ENCODE measurements around the gene GULP1.

Gene GULP1

GRCh38 chr2:188381614-188382013, 89.9 kb downstream of the GULP1 start:
- DNase-seq, result no peak

DNA sequence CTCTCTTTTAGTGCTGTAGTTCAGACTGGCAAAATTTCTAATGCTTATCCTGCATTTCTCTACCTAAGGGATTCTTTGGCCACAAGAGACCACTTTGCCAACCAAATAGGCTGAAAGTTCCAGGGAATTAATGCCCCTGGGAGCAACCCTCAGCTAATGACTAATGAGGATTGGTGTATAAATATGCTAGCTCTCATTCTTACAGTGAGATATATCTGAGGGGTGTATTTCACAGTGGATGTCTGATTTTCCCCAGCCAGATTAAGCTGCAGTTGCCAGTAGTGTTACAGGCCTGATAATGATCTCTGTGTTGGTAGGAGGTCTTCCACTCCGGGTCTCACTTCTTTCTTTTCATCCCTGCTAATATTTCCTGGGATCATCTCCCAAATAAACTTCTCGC, 90.4 kb downstream of the GULP1 start:
- no peak for DNase-seq

DNA sequence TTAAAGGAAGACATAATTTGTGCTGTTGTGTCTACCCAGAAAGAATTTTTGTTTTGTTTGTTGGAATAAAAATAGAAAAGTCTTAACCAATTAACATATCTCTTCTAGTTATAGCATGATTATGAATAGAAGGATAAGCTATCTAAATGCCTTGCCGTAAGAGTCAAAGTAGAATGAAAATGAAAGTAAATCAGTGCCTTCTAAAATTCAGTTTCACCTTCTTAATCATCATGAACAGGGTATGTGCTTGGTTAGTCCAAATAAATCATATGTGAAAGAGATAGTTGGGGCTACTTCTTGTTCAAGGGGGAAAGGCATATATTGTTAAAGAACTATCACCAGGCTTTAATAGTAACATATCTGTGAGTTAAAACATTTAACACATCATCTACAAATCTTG, 91.5 kb downstream of the GULP1 start:
- no peak for DNase-seq

DNA sequence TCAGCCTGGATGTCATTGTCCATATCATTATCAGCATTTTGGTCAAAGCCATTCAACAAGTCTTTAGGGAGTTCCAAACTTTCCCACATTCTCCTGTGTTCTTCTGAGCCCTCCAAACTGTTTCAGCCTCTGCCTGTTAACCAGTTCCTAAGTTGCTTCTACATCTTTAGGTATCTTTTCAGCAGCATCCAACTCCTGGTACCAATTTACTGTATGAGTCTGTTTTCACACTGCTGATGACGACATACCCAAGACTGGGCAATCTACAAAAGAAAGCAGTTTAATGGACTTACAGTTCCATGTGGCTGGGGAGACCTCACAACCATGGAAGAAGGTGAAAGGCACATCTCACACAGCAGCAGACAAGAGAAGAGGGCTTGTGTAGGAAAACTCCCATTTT, 94.2 kb downstream of the GULP1 start:
- DNase-seq, result no peak

DNA sequence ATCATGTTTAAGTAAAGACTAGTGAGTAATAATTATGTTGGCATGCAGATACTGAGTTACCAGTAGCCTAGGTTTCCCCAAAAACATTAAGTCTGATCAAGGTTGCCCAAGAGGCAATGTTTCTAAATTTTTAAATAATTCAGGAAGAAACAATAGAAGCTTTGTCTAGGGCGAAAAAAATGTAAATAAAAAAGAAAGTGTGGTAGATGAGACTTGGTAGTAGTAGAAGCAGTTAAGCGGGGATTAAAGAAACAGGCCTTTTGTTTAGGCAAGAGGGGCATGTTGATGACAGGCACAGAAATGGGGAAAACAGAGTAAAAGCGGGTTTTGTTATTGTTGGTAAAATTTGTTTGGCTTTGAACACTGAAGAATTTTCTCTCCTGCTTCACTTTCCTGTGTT, 97.2 kb downstream of the GULP1 start:
- no peak for DNase-seq

GRCh38 chr2:188391354-188391753, 99.7 kb downstream of the GULP1 start:
- DNase-seq, result no peak

GRCh38 chr2:188394931-188395472, 103.3 kb downstream of the GULP1 start:
- DNase-seq, result no peak

DNA sequence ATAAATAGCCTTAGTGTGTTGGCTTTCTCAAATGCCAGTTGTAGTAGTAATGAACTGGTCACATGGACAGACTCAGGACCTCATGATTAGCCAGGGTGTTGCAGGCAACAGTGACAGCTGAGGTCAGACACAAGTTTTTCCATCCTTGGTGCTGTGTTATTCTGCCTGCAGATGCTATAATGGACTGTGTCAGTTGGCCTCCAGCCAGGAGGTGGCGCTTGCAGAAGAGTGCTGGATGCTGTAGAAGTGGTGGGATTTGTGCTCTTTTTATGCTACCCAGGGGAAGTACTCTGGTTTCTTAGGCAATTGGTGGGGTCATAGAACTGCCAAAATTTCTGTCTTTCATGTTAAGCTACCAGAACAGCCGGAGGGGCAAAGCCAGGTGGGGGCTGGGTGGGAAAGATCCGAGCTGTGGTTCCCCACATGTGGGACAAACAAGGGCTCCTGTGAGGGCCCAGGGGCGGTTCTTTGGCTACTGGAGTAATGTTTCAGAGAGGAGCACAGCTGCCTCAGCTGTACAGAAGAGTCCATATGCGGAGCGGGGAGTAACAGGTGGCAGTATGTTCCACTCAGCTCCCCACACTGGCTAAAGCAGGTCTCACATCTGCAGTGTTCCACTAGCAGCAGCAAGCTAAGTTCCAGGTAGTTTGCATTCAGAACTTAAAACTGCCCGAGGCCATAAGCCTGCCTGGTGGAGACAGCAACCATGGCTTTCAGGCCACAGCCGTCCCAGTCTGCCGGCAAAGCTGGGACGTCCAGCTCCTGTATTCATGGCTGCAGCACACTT, 104.4 kb downstream of the GULP1 start:
- no peak for DNase-seq

- DNase-seq, result no peak
Measured at GRCh38 chr2:188399159-188399558, 107.5 kb downstream of the GULP1 start.

GRCh38 chr2:188403676-188404075, 112.0 kb downstream of the GULP1 start:
- DNase-seq, result no peak

DNA sequence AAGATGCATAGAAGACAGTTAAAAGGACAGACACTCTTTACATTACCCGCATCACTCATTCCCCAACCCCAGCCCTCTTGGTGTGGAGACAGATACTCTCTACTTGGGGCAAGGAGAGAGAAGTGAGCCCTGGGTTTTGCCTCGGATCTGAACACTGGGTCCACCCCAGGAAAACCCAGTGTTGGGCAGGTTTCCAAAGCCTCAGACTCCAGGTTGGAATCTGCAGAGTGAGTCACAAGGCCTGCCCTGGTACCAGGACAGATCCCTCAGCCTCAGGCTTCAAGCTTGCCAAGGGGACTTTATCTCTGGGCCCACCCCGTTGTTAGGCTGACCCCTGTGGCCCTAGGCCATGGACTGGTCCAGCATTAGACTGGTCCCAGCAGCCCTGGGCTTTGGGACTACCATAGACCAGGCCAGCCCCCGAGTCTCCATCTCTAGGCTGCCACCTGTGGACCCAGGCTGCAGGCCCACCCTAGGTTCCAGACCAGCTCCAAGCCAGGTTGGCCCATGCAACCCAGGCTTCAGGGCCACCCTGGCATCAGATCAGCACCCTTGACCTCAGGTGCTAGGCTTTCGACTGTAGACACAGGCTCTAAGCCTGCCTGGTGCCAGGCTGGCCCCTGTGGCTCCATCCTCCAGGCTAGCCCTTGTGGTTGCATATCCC, 112.8 kb downstream of the GULP1 start:
- DNase-seq, result no peak

GRCh38 chr2:188406414-188406813, 114.7 kb downstream of the GULP1 start:
- DNase-seq, result no peak

DNA sequence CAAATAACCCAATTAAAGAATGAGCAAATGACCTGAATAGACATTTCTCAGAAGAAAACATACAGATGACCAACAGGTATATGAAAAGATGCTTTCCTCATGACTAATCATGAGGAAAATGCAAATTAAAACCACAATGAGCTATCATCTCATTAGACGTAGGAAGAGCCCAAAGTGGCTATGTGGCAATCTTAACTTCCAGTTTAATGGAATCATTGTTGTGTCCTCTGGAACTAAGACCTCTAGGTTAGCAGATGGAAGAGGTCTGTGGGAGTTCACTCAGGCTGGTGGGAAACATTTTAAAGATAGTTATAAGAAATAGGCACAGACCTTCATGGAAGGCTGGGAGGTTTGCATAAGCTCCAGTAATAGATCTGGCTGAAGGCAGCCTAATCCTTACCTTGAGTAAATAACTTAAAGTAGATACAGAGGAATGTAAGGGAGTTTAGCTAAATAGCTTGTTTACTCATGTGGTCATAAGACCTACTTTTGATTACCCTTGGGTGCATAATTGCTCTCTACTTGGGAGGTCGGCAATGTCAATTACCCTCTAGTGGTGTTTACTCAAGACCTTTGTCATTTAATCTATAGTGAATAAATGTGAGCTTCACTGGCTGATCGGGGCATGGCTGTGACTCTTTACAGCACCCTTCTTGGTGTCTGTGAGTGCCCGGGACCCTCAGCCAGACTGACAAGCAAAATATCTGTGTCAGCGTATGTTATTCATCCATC, 119.0 kb downstream of the GULP1 start:
- no peak for DNase-seq

DNA sequence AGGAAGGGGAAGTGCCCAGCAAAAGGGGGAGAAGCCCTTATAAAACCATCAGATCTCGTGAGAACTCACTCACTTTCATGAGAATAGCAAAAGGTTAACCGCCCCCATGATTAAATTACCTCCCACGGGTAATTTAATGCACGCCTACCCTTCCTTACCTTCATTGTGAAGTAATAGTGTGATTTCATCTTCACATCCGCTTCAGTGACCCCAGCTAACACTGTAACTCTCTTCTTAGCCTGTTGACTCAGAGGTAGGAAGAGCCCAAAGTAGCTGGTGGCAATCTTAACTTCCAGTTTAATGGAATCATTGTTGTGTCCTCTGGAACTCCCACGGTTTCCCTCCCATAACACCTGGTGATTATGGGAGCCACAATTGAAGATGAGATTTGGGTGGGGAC, 120.5 kb downstream of the GULP1 start:
- DNase-seq, result no peak

DNA sequence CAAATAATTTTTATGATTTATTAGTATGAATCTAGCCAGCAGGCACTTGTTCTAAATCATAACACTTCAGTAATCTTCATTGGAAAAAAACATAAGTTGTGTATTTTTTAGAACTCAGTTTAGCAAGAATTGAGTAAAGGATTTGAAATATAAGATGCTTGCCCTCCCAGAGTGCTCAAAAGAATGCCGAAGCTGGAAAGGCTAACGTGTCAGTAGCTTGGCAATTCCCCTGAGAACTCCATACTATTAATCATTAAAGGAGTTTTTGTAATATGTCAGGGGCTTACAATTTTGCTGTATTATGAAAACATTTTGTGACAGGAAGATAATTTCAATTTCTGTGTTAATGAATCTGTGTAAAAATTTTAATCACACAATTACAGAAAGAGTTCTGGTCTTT, 122.7 kb downstream of the GULP1 start:
- no peak for DNase-seq

DNA sequence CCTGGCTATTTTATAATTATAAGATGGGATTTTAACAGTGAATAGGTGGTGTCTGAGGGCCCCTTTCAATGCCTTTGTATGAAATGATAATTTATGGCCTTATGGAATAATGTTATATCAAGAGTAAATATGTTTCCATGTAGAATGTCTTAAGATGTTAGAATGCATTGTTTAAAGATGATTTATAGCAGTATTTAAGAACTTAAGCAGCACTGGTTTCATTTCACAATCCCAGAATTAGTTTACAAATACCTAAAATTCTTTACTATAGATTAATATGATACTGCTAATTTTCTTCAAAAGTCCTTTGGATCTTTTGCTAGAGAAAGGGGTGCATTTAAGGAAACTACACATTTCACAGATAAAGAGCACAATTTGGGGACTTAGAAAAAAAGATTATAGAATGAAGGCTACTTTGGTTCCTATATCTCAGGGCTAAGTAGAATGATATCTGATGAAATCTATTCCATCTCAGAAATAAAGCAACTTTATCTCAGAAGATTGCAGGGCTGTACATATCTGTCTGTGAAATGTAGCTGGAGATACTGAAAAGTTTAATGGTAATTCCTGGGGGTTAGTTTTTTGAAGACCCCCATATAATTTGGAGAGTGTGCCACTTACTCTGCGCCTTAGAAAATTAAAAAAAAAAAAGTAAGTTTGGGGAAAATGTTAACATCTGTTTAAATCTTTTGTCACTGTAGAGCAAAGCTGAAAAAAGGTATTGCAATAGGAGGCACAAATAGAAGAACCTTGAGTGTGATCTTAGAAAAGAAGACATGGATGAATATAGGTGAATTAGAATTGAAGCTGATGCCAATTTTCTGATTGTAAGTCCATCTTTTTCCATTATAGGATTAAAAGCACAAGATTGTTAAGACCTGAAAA, 123.4 kb downstream of the GULP1 start:
- no peak for DNase-seq

DNA sequence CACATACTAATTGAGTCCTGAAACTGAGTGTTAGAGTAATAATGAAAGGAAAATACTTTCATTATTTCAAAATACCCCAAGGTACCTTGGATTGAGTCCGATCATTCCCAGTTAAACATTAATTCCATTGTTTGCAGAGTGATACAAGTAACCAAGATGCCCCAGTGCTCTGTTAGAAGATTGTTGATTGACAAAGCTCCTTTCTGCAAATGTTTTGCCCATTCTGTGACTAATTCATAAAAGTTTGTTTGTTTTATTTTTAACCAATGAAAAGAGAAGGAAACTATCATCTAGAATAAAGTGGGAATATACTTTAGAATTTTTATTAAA, 124.0 kb downstream of the GULP1 start:
- no peak for DNase-seq

DNA sequence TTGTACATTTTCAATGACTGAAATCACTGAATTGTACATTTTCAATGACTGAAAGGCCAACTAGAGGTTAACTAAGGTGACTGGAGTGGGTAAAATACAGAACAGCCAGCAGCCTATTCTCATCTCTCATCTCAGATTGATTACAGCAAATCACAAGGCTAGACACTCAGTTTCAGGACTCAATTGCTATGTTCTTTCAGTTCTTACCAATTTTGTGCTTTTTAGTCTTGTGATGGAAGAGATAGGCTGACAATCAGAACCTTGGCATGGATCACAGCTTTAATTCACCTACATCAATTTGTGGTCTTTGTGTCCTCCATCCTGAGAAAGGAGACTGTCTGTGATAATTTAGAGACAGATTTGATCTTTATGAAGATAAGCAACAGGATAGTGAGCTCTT, 124.7 kb downstream of the GULP1 start:
- no peak for DNase-seq

GRCh38 chr2:188422726-188423125, 131.1 kb downstream of the GULP1 start:
- DNase-seq, result no peak

DNA sequence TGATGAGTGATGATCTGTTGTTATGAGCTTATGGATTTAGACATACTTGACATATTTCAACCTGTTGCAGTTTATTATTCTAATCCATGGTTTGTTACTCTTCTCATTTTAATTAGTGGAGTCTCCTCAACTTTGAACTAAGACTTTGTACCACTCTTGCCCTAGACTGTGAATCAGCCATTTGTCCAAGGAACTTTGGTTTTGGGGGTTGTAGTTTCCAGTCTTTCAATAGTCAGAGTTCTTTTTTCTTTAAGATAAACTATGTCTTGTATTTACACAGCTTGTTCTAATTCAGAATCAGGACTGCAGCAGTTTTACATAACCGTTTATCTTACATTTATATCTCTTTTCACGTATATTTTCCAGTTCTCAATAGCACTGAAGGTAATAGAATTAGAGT, 133.6 kb downstream of the GULP1 start:
- DNase-seq, result no peak

DNA sequence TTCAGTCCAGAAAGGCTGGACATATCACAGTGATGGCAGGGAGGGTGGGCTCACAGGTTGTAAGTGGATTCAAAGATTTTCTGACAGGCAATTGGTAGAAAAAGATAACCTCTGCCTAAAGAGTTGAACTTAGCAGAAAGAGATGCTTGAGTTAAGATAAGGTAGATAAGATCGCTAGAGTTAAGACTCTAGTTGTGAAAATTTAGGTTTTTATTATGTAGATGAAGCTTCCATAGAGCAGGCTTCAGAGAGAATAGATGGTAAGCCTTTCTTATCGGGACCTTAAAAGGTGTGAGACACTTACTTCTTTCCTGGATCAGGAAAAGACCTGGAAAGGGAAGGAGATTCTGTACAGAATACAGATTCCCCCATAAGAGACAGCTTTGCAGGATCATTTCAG, 134.4 kb downstream of the GULP1 start:
- DNase-seq, result no peak

DNA sequence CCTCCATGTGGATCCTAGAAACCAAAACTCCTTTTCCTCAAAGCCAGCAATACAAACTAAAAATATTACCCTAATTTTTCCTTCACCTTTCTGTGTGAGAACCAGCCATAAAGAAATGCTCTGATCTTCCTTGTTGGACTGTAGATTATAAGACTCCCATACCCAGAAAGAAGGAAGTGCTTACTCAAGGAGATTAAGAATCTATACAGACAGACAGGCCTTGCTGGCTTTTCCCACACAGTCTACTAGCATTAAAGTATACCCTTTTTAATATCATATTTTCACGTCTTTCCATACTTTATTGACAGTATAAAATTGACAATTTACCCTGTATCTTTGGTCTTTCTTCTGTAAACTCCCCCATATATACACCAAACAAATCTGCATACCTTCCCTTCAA, 139.0 kb downstream of the GULP1 start:
- DNase-seq, result no peak

GRCh38 chr2:188434018-188434417, 142.3 kb downstream of the GULP1 start:
- no peak for DNase-seq
